Prostate gland (tissue), 2 donors: ENCODE data around the gene ZCCHC7. TPM values are rescaled to one million over a fixed set of nuclear protein-coding genes. Genes with fewer than 3 reads are reported as not detected.
"Not testable (repeated sequence)": the region's sequence is repeated elsewhere in the genome, so short reads cannot be mapped to it uniquely, and the experiment has no call there.

ENCODE experiments used
- DNase-seq: peaks from one replicate; pipeline ENCODE4 v3.0.0-alpha.2; 2019; ENCODE audit warnings: low spot score
- H3K27ac ChIP-seq, 2 donors: fragments of 200-600 bp; sonication (generic); 2 replicates each; pipeline ENCODE4 v1.5.1; 2017 to 2019
- H3K27me3 ChIP-seq: fragments of 200-600 bp; sonication (generic); replicated peaks from 2 replicates; pipeline ENCODE4 v1.5.1; 2019; ENCODE audit not compliant: insufficient read depth
- H3K36me3 ChIP-seq, 2 donors: fragments of 200-600 bp; sonication (generic); 1 replicate in 1 of 2; 2 replicates in 1 of 2; pipeline versions ENCODE4 v1.5.1 to v1.8.1; 2017 to 2019
- H3K4me1 ChIP-seq: fragments of 200-600 bp; sonication (generic); replicated peaks from 2 replicates; pipeline ENCODE4 v1.5.1; 2019
- H3K4me3 ChIP-seq, 2 donors: fragments of 200-600 bp; sonication (generic); 2 replicates each; pipeline ENCODE4 v1.5.1; 2017 to 2019
- H3K9me3 ChIP-seq: fragments of 200-600 bp; sonication (generic); 2 replicates; pipeline ENCODE4 v1.5.1; 2017
- POLR2A ChIP-seq: fragments of 450-650 bp; IDR thresholded peaks from one replicate; pipeline ENCODE4 v1.6.1; 2016; ENCODE audit warnings: antibody characterized with exemption, mild to moderate bottlenecking
- POLR2AphosphoS5 ChIP-seq: sonication (generic); formaldehyde crosslinking; IDR thresholded peaks from one replicate; pipeline ENCODE4 v1.6.1; 2017; ENCODE audit warnings: antibody characterized with exemption
- WGBS: methylation state at CpG from one replicate; pipeline ENCODE4 v1.1.5; 2018; 5-methylcytosine and 5-hydroxymethylcytosine counted together
- intact Hi-C: fragments of 100-400 bp; cut with DNase I; formaldehyde crosslinking; loops from one replicate; pipeline ENCODE4 v1.14.2; 2022
- total RNA-seq, 2 donors: library from RNA; depleted of rRNA; stranded (reverse); fragments of >200 nt; gene quantifications; one replicate each; pipeline ENCODE4 v1.1.0, GENCODE V29; 2016
- TF ChIP-seq, protein P1 (sequence below), 4 experiments: fragments of 200-600 bp in 2 of 4; fragments of 450-650 bp in 2 of 4; sonication (generic) in 2 of 4; IDR thresholded peaks; 1 replicate in 3 of 4; 2 replicates in 1 of 4; pipeline ENCODE4 v1.5.1; 2016 to 2019; ENCODE audit warnings: antibody characterized with exemption in 4 of 4, mild to moderate bottlenecking in 2 of 4, moderate library complexity in 2 of 4

Gene ZCCHC7
- total RNA-seq, 2 donors from 2014 or later = 12.7 to 14.2 TPM

DNA sequence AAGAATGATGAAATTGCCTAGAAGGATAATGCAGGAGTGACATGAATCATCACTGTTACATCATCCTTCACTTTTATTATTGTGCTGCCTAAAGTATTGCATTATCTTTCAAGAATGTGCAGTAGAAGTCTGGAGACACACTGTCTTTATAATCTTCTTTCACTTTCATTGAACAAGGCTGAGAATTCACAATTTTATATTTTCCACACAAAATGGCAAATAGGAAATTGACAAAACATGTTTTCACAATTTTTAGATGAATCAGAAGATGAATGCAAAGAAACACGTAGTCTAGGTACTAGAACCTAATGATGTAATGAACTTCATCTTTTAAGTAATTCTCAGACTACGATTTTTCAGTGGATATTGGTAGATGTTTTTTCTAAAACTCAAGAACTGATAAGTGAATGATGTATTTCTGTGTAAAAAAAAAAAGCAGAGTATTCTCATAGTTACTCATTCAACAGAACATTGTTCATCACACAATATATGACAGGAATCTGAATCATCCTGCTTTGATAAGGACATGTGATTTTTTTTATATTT is 170.6 kb downstream of the ZCCHC7 start:
- no peaks in the 10 kb centered on the region for H3K36me3 ChIP-seq
- H3K9me3 ChIP-seq = no peaks in the 10 kb centered on the region
- no peak for DNase-seq
- WGBS = 93% methylated on average over 2 of the region's 2 CpGs
- intact Hi-C loops = no loop called here
- H3K4me3 ChIP-seq = no peak overlapping the region
- no peaks in the 10 kb centered on the region for H3K27me3 ChIP-seq
- H3K4me1 ChIP-seq = no peaks in the 10 kb centered on the region
- no peak overlapping the region for H3K27ac ChIP-seq
- TF ChIP-seq, protein P1, sequence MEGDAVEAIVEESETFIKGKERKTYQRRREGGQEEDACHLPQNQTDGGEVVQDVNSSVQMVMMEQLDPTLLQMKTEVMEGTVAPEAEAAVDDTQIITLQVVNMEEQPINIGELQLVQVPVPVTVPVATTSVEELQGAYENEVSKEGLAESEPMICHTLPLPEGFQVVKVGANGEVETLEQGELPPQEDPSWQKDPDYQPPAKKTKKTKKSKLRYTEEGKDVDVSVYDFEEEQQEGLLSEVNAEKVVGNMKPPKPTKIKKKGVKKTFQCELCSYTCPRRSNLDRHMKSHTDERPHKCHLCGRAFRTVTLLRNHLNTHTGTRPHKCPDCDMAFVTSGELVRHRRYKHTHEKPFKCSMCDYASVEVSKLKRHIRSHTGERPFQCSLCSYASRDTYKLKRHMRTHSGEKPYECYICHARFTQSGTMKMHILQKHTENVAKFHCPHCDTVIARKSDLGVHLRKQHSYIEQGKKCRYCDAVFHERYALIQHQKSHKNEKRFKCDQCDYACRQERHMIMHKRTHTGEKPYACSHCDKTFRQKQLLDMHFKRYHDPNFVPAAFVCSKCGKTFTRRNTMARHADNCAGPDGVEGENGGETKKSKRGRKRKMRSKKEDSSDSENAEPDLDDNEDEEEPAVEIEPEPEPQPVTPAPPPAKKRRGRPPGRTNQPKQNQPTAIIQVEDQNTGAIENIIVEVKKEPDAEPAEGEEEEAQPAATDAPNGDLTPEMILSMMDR (IDR thresholded peaks at IDR 0.05) = no peak
- TF ChIP-seq POLR2A (no peak), POLR2AphosphoS5 (no peak)

DNA sequence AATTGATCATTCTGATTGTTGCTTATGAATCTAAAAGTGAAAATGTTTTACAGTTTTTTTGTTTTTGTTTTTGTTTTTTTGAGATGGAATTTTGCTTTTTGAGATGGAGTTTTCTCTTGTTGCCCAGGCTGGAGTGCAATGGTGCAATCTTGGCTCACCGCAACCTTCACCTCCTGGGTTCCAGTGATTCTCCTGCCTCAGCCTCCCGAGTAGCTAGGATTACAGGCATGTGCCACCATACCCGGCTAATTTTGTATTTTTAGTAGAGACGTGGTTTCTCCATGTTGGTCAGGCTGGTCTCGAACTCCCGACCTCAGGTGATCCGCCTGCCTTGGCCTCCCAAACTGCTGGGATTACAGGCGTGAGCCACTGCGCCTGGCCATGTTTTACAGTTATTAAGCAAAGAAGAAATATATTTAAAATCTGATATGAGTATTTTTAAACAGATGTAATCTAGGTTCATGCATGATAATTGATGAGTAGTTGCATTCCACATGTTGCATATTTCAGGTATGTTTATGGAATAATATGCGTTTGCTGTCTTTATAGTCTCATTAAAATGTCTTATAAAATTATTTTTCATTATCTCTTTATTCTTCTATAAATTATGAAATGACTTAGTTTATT is 171.4 kb downstream of the ZCCHC7 start:
- H3K27me3 ChIP-seq, H3K4me1 ChIP-seq, DNase-seq, H3K9me3 ChIP-seq, H3K4me3 ChIP-seq, intact Hi-C loops, H3K27ac ChIP-seq, H3K36me3 ChIP-seq: not testable (repeated sequence)
- 88% methylated on average over 10 of the region's 10 CpGs for WGBS

DNA sequence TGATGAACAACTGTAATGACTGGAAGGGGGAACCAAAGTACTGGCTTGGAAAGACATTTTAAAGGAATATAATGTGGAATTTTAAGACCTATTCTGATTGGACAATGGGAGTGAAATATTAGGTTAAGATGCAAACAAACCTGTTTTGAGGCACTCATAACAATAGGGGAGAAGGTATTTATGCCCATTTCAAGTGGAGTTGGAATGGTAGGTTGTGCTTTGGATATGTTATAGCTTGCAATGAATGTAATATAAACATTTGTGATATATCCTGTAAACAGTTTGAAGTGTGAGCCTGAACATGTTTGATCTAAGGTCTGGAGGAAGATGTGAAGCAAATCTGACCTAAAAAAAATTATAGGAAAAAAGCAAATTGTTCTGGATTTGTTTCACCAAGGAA is 172.5 kb downstream of the ZCCHC7 start:
- intact Hi-C loops = no loop called here
- no peak for DNase-seq
- Histone ChIP-seq H3K4me3 (no peak overlapping the region), H3K27ac (no peak overlapping the region), H3K36me3 (no peaks in the 10 kb centered on the region), H3K27me3 (no peaks in the 10 kb centered on the region), H3K4me1 (no peaks in the 10 kb centered on the region), H3K9me3 (no peaks in the 10 kb centered on the region)
- TF ChIP-seq POLR2AphosphoS5 = no peak
- TF ChIP-seq, protein P1 (IDR thresholded peaks at IDR 0.05) = no peak
- TF ChIP-seq POLR2A = no peak

DNA sequence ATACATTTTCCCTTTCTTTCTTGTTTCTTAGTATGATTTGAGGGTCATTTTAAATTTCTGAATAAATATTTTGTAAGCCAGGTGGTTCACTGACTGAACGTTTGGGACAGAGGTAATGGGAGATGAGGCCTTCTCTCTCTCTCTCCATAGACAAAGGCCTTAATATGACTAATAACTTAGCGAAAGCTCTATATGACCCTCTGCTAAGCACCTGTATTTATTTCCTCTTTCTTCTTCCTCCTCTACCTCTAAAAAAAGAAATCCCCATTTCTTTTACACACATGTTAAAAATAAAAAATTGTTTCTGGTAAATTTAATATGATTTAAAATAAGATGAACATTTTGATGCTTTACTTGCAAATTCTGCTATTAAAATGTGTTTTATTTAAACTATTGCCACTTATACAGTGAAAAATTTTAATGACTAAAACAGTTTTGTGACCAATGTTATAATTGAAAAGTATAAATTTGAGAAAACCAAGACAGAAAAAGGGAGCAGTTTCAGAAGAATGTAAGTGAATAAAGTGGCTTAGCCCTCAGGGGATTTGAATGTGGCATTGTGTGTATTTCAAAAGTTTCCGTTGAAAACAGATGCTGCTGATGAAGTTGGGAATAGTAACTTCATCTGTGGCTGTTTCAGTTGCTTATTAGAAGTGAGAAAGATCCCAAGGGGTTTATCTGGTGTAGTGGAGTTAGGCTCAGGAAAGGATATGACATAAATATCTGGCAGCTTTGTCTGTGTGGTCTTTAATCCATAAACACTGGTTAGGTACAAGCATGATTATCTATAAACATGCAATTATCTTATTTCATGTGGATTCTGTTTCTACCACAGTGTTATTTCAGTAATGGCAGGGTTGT is 173.5 kb downstream of the ZCCHC7 start:
- 59% methylated on average over 3 of the region's 3 CpGs for WGBS
- Histone ChIP-seq H3K4me1 (no peaks in the 10 kb centered on the region), H3K27ac (no peak overlapping the region), H3K36me3 (no peaks in the 10 kb centered on the region), H3K9me3 (no peaks in the 10 kb centered on the region), H3K4me3 (no peak overlapping the region), H3K27me3 (no peaks in the 10 kb centered on the region)
- intact Hi-C loops = no loop called here
- no peak for DNase-seq
- TF ChIP-seq POLR2A = no peak
- no peak for TF ChIP-seq POLR2AphosphoS5
- TF ChIP-seq, protein P1 (IDR thresholded peaks at IDR 0.05) = no peak

DNA sequence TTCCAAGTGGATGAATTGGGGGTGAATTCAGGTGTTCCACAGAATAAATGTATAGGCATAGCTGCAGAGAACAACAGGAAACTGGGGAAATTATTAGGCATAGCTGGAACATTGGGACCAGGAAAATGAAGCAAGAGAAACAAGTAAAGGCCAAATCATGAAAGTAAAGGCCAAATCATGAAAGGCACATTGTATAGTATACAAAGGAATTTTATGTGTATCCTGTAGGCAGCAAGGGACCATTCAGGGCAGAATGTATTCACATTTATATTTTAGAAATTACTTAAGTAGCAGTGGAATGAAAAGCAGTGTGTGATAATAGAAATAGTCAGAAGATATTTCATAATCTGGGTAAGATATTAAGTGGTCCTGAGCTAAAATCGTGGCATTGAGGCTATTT is 174.8 kb downstream of the ZCCHC7 start:
- 84% methylated on average over 1 of the region's 1 CpG for WGBS
- H3K9me3 ChIP-seq = no peaks in the 10 kb centered on the region
- no peaks in the 10 kb centered on the region for H3K36me3 ChIP-seq
- intact Hi-C loops = no loop called here
- H3K4me1 ChIP-seq = no peaks in the 10 kb centered on the region
- H3K4me3 ChIP-seq = no peak overlapping the region
- no peak overlapping the region for H3K27ac ChIP-seq
- no peak for TF ChIP-seq POLR2AphosphoS5
- TF ChIP-seq POLR2A = no peak
- TF ChIP-seq, protein P1 (IDR thresholded peaks at IDR 0.05) = no peak
- H3K27me3 ChIP-seq = no peaks in the 10 kb centered on the region
- no peak for DNase-seq
